ENCODE measurements around the gene MYL9.
A peak's percentile ranks its signal among the peaks of the same experiment; 100 is the strongest.
"Not testable (repeated sequence)": the region's sequence is repeated elsewhere in the genome, so short reads cannot be mapped to it uniquely, and the experiment has no call there.

The MYL9 gene

GRCh38 chr20:36549942-36550789, 8.8 kb downstream of the MYL9 start:
- no peak for DNase-seq (ENCODE audit: low spot score)

DNA sequence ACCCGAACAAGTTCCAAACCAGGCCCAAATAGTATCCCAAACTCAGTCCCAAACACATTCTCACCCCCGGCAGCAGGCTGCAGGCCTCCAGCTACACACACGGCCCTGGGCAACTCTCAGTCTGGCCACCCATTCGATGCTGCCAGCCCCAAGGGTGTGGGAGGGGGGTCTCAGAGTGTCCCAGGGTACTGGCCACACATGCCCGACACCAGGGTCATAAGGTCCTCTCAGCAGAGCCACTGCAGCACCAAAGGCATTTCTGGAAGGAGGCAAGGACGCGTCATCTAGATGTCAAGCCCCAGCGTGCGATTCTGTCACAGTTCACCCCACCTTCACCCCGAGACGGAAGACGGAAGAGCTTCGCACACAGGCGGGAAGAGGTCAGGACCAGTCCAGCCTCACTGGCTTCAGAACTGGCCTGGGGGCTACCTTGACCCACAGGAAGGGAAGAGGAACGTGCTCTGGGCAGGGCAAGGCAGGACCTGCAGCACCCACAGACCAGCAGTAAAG, 9.5 kb downstream of the MYL9 start:
- no peak for DNase-seq (ENCODE audit: low spot score)

- no peak for DNase-seq (ENCODE audit: low spot score)
These were observed 13.9 kb downstream of the MYL9 start for GRCh38 chr20:36555248-36555647.

- DNase-seq (ENCODE audit: low spot score), result no peak
These were observed 21.4 kb downstream of the MYL9 start for GRCh38 chr20:36562724-36563123.

DNA sequence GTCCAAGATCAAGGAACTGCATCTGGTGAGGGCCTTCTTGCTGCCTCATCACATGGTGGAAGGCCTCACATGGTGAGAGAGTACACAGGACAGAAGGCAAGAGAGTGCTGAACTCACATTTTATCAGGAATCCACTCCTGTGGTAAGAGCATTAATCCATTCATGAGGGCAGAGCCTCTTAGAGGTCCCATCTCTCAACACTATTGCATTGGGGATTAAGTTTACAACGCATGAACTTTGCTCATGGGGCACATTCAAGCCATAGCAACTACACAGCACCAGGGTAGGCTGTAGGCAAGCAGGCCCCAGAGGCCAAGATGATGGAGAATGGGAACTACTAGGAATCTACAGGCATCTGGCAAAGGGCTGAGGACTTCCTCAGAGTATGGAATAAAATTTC, 22.1 kb downstream of the MYL9 start:
- no peak for DNase-seq (ENCODE audit: low spot score)

GRCh38 chr20:36564078-36564725, 22.9 kb downstream of the MYL9 start:
- DNase-seq (ENCODE audit: low spot score), result not testable (repeated sequence)

- DNase-seq (ENCODE audit: low spot score), result not testable (repeated sequence)
These were observed 23.4 kb downstream of the MYL9 start for GRCh38 chr20:36564726-36565121.

GRCh38 chr20:36565520-36565919, 24.2 kb downstream of the MYL9 start:
- DNase-seq (ENCODE audit: low spot score), result no peak

DNA sequence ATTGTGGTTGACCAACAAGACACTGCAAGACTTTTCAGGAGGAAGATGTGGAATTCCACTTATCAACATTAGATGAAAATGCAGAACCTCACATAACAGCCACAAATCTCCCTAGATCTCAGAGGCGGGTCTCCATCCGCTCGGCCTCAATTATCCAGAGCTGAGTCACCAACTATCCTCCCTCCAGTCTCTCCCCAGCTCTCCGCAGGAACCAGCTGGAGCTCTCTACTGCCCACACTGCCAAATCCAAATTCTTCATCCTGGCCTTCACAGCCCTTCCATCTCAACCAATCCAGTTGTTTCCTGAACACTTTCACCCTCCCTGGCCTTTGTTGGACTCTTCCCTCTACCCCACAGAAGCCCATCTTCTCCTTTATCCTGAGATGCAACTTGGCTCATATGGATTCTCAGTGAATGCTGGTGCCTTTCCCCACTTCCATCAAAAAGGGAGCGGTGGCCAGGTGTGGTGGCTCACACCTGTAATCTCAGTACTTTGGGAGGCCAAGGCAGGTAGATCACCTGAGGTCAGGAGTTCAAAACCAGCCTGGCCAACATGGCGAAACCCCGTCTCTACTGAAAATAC, 28.6 kb downstream of the MYL9 start:
- no peak for DNase-seq (ENCODE audit: low spot score)

DNA sequence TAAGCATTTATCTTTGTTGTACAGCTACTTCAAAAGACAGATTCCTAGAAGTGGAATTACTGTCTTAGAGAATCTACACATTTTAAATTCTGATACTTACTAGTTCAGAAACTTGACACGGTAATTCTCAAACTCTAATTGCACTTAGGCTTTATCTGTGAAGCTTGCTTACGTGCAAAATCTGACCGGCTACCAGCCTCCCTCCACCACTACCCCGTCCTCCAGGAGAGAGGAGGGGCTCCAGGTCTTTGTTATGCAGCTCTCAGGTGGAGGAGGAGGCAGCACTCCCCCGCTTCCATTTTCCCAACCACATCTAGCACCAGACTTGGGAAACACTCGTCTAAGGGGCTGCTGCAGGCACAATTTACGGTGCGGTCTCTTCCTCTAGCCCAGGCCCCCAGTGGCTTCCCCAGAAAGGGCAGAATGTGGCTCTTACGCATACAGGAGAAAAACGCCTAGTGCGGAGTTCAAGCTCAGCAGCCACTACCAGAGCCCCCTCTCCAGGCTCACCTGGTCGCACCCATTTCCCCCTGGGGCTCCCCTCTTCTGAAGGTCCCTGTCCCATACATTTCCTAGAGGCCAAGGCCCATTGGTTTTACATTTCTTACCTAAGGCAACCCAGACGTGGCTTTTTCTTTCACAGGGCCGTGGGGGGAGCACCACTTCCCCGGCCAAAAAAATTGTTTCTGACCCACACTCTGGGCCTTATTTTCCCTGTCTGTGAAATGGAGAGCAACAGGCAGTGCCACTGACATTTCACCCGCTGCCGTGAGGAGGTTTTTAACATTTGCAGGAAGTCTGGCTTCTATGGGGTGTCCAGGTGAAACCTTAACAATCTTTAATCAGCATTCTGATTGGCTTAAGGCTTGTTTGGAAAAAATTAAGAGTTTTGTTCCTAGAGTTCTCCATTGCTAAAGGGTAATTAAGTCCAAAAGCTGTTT, 30.5 kb downstream of the MYL9 start:
- DNase-seq (ENCODE audit: low spot score), result no peak

GRCh38 chr20:36572701-36573102, 31.4 kb downstream of the MYL9 start:
- peak; percentile 24 for DNase-seq (ENCODE audit: low spot score)

DNA sequence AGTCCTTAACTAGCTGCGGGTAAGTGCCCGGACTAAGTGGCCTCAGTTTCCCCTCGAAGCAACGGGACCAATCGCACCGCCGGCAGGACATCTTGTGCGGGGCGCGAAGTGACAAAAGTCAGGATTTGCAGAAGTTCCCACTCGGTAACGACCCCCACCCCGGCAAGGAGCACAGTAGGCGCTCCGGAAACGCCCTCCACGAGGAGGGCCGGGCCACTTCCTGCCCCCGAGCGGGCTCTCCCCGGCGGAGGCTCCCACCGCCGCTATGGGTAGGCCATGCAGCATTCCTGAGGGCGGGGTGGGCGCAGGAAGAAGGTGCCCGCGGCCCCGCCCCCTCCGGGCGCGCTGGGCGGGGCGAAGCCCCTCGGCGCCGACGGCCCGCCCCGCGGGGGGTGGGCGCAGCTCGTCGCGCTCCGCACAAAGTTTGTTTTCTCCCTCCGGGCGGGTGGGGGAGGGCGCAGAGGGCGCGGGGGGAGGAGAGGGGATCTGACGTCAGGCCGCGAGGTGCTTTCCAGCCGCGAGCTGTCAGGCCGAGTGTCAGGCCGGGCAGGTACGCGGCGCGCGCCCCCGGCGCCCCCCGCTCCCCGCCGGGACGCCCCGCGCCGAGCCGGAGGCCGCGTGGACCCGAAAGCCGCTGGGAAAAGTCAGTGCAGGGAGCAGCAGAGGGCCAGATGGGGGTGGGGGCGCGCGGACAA, 31.9 kb downstream of the MYL9 start, which contains the start of gene TGIF2:
Gene TGIF2 (plus strand): TSS at position 495 of the 695 bp plus-strand sequence. CDS start 5,178 bp downstream, outside the sequence.
- peak; percentile 78 for DNase-seq (ENCODE audit: low spot score)

GRCh38 chr20:36573798-36574365, 32.6 kb downstream of the MYL9 start:
- no peak for DNase-seq (ENCODE audit: low spot score)

- peak; percentile 36 for DNase-seq (ENCODE audit: low spot score)
These were observed 33.2 kb downstream of the MYL9 start for GRCh38 chr20:36574366-36575135.

- no peak for DNase-seq (ENCODE audit: low spot score)
These were observed 34.7 kb downstream of the MYL9 start for GRCh38 chr20:36576081-36576445.

DNA sequence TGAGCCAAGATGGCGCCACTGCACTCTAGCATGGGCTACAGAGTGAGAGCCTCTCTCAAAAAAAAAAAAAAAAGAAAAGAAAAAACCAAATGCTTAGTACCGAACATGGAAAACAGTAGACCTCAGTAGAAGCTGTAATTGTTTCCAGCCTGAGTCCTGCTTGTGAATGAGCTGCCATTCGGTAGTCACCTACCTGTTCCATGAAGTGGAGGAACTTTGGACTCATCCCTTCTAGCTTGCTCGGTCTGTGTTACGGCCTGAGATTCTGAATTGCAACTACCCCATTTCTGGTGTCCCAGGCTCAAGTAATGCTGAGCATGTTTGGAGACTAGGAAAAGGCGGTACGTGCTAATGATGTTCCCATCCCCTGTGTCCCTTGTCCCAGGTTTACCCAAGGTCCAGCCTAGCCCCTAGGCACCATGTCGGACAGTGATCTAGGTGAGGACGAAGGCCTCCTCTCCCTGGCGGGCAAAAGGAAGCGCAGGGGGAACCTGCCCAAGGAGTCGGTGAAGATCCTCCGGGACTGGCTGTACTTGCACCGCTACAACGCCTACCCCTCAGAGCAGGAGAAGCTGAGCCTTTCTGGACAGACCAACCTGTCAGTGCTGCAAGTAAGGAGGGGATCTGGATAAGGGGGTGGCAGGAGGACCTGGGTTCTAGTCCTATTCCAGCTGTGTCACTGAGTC, 37.2 kb downstream of the MYL9 start:
- DNase-seq (ENCODE audit: low spot score), result no peak

DNA sequence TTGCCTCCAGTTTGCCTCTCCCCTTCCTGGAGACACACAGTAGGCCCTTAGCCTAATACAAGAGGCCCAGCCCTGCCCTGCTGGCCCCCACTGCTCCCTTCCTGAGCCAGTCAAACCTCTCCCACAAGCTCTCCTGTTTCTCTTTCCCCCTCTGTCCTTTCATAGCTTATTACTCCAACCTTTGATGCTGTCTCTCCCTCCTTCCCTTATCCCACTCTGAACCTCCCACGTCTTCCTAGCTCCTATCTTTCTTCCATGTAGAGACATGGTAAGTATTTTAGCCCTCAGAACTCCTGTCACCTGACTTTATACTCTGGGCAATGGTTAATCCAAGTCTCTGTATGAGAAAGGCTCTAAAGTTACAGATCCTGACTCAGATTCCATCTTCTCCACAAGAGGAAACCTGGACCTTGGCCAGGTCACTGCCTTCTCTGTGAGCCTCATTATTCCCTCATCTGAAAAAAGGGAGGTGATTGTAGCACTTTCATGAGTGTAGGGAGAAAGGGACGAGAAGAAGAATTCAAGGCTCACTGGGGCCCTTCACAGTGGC, 38.8 kb downstream of the MYL9 start:
- DNase-seq (ENCODE audit: low spot score), result no peak

- no peak for DNase-seq (ENCODE audit: low spot score)
These were observed 41.0 kb downstream of the MYL9 start for GRCh38 chr20:36582322-36582721.

DNA sequence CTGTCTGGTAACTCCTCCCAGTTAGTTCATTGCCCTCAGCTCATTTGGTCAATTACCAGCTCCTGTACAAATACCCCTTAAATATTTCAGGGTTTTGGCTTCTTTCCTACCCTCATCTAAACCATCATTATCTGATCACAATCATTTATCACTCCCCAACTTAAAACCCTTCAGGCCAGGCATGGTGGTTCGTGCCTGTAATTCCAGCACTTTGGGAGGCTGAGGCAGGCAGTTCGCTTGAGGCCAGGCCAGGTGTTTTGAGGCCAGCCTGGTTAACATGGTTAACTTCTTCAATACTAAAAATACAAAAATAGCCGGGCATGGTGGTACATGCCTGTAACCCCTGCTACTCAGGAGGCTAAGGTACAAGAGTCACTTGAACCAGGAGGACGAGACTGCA, 41.5 kb downstream of the MYL9 start:
- DNase-seq (ENCODE audit: low spot score), result no peak

All from kidney capillary endothelial cell (primary cell).